Measurements from ENCODE around the gene LIN37.

Gene LIN37

GRCh38 chr19:35775298-35776101 is 27.1 kb downstream of the LIN37 start, which contains the start of gene ARHGAP33:
ARHGAP33 (plus strand) TSS chr19:35775564; CDS start chr19:35775659, 95 bp downstream.
- DNase-seq: peak; percentile 98

- DNase-seq: no peak
Measured at GRCh38 chr19:35776102-35776788, 27.9 kb downstream of the LIN37 start.

- DNase-seq: peak; percentile 96
Measured at GRCh38 chr19:35777086-35777841, 28.9 kb downstream of the LIN37 start.

- no peak for DNase-seq
Measured at GRCh38 chr19:35777961-35778360, 29.6 kb downstream of the LIN37 start.

- peak; percentile 37 for DNase-seq
Measured at GRCh38 chr19:35779033-35779432, 30.7 kb downstream of the LIN37 start.

- DNase-seq: no peak
Measured at GRCh38 chr19:35780058-35780457, 31.7 kb downstream of the LIN37 start.

- DNase-seq: no peak
Measured at GRCh38 chr19:35780717-35781116, 32.3 kb downstream of the LIN37 start.

- no peak for DNase-seq
Measured at GRCh38 chr19:35781650-35782049, 33.3 kb downstream of the LIN37 start.

- DNase-seq: no peak
Measured at GRCh38 chr19:35782589-35782988, 34.2 kb downstream of the LIN37 start.

- peak; percentile 85 for DNase-seq
Measured at GRCh38 chr19:35783469-35784434, 35.4 kb downstream of the LIN37 start.

GRCh38 chr19:35784503-35785338 is 36.3 kb downstream of the LIN37 start:
- peak; percentile 93 for DNase-seq

GRCh38 chr19:35785339-35785627 is 36.9 kb downstream of the LIN37 start:
- DNase-seq: no peak

GRCh38 chr19:35786299-35787160 is 38.2 kb downstream of the LIN37 start:
- DNase-seq: no peak

- no peak for DNase-seq
Measured at GRCh38 chr19:35787227-35787799, 38.9 kb downstream of the LIN37 start.

- DNase-seq: no peak
Measured at GRCh38 chr19:35788205-35788960, 40.0 kb downstream of the LIN37 start.

- no peak for DNase-seq
Measured at GRCh38 chr19:35789195-35789977, 41.0 kb downstream of the LIN37 start.

GRCh38 chr19:35789978-35790944 is 41.9 kb downstream of the LIN37 start:
- DNase-seq: no peak
